Transverse colon (tissue), 3 donors: ENCODE data around the gene LCAT.

ENCODE experiments used
- CTCF ChIP-seq, 5 experiments: fragments of 200-600 bp in 3 of 5; fragments of 450-650 bp in 2 of 5; sonication (generic) in 3 of 5; IDR thresholded peaks; 1 replicate in 2 of 5; 2 replicates in 3 of 5; pipeline ENCODE4 v1.5.1; 2016 to 2017; ENCODE audit warnings: antibody characterized with exemption in 5 of 5, inconsistent platforms in 3 of 5, mild to moderate bottlenecking in 2 of 5, moderate library complexity in 1 of 5
- POLR2A ChIP-seq: fragments of 450-650 bp; IDR thresholded peaks from one replicate; pipeline ENCODE4 v1.6.1; 2016; ENCODE audit warnings: antibody characterized with exemption, mild to moderate bottlenecking, moderate library complexity

- no peak for TF ChIP-seq CTCF (IDR thresholded peaks at IDR 0.05)
- no peak for TF ChIP-seq POLR2A
Observed at GRCh38 chr16:67987460-67988160, 43.7 kb upstream of the LCAT start.
